ENCODE results near the gene USP22.

Gene USP22

GRCh38 chr17:21034340-21035235 is 8.2 kb downstream of the USP22 start:
- WGBS (ENCODE audit: insufficient coverage, insufficient read length), result no CpG with 5 or more reads among the region's 13 CpGs
- Histone ChIP-seq H3K36me3 (ENCODE audit: control insufficient read depth, insufficient read depth, low read length) (peaks cover 2% of the 10 kb centered on the region; the same call in 1 of the 2 replicates), H3K27me3 (ENCODE audit: control insufficient read depth, insufficient read depth, low read length) (no peaks in the 10 kb centered on the region), H3K27ac (ENCODE audit: low read length) (no peak overlapping the region), H3K4me1 (ENCODE audit: control insufficient read depth, insufficient read depth, low read length) (peaks cover 4% of the 10 kb centered on the region; the same call in 1 of the 2 replicates), H3K9me3 (ENCODE audit: control insufficient read depth, insufficient read depth, low read length) (no peaks in the 10 kb centered on the region), H3K4me3 (ENCODE audit: low read length) (no peak overlapping the region)
- DNase-seq (ENCODE audit: low read depth, low spot score), result no peak

- Histone ChIP-seq H3K4me3 (ENCODE audit: low read length) (no peak overlapping the region), H3K27ac (ENCODE audit: low read length) (no peak overlapping the region), H3K36me3 (ENCODE audit: control insufficient read depth, insufficient read depth, low read length) (peaks cover 4% of the 10 kb centered on the region; the same call in 1 of the 2 replicates), H3K4me1 (ENCODE audit: control insufficient read depth, insufficient read depth, low read length) (peaks cover 4% of the 10 kb centered on the region; the same call in 1 of the 2 replicates), H3K9me3 (ENCODE audit: control insufficient read depth, insufficient read depth, low read length) (no peaks in the 10 kb centered on the region), H3K27me3 (ENCODE audit: control insufficient read depth, insufficient read depth, low read length) (no peaks in the 10 kb centered on the region)
- no CpG with 5 or more reads among the region's 2 CpGs for WGBS (ENCODE audit: insufficient coverage, insufficient read length)
- DNase-seq (ENCODE audit: low read depth, low spot score), result no peak
Measured at GRCh38 chr17:21033350-21033749, 9.5 kb downstream of the USP22 start.

- Histone ChIP-seq H3K4me3 (ENCODE audit: low read length) (no peak overlapping the region), H3K36me3 (ENCODE audit: control insufficient read depth, insufficient read depth, low read length) (0 out of 2 replicates have a peak, but pooled peaks cover 7% of the 10 kb centered on the region), H3K4me1 (ENCODE audit: control insufficient read depth, insufficient read depth, low read length) (0 out of 2 replicates have a peak, but pooled peaks cover 1% of the 10 kb centered on the region), H3K27me3 (ENCODE audit: control insufficient read depth, insufficient read depth, low read length) (no peaks in the 10 kb centered on the region), H3K27ac (ENCODE audit: low read length) (no peak overlapping the region), H3K9me3 (ENCODE audit: control insufficient read depth, insufficient read depth, low read length) (no peaks in the 10 kb centered on the region)
- WGBS (ENCODE audit: insufficient coverage, insufficient read length), result no CpG with 5 or more reads among the region's 8 CpGs
- no peak for DNase-seq (ENCODE audit: low read depth, low spot score)
Measured at GRCh38 chr17:21031756-21032396, 10.9 kb downstream of the USP22 start.

- H3K9me3 ChIP-seq (ENCODE audit: control insufficient read depth, insufficient read depth, low read length), result no peaks in the 10 kb centered on the region
- H3K4me3 ChIP-seq (ENCODE audit: low read length), result no peak overlapping the region
- no peak for DNase-seq (ENCODE audit: low read depth, low spot score)
- WGBS (ENCODE audit: insufficient coverage, insufficient read length), result no CpG with 5 or more reads among the region's 7 CpGs
- no peaks in the 10 kb centered on the region for H3K27me3 ChIP-seq (ENCODE audit: control insufficient read depth, insufficient read depth, low read length)
- H3K36me3 ChIP-seq (ENCODE audit: control insufficient read depth, insufficient read depth, low read length), result peaks cover 12% of the 10 kb centered on the region; the same call in 1 of the 2 replicates
- H3K27ac ChIP-seq (ENCODE audit: low read length), result no peak overlapping the region
- H3K4me1 ChIP-seq (ENCODE audit: control insufficient read depth, insufficient read depth, low read length), result 0 out of 2 replicates have a peak, but pooled peaks cover 1% of the 10 kb centered on the region
Measured at GRCh38 chr17:21030375-21030774, 12.4 kb downstream of the USP22 start.

GRCh38 chr17:21029515-21029914 is 13.3 kb downstream of the USP22 start:
- no peak overlapping the region for H3K4me3 ChIP-seq (ENCODE audit: low read length)
- H3K36me3 ChIP-seq (ENCODE audit: control insufficient read depth, insufficient read depth, low read length), result peaks cover 14% of the 10 kb centered on the region
- DNase-seq (ENCODE audit: low read depth, low spot score), result no peak
- no peak overlapping the region for H3K27ac ChIP-seq (ENCODE audit: low read length)
- no peaks in the 10 kb centered on the region for H3K9me3 ChIP-seq (ENCODE audit: control insufficient read depth, insufficient read depth, low read length)
- 0 out of 2 replicates have a peak, but pooled peaks cover 1% of the 10 kb centered on the region for H3K4me1 ChIP-seq (ENCODE audit: control insufficient read depth, insufficient read depth, low read length)
- no CpG with 5 or more reads among the region's 2 CpGs for WGBS (ENCODE audit: insufficient coverage, insufficient read length)
- H3K27me3 ChIP-seq (ENCODE audit: control insufficient read depth, insufficient read depth, low read length), result no peaks in the 10 kb centered on the region

- H3K4me1 ChIP-seq (ENCODE audit: control insufficient read depth, insufficient read depth, low read length), result 0 out of 2 replicates have a peak, but pooled peaks cover 1% of the 10 kb centered on the region
- no CpG with 5 or more reads among the region's 7 CpGs for WGBS (ENCODE audit: insufficient coverage, insufficient read length)
- no peaks in the 10 kb centered on the region for H3K27me3 ChIP-seq (ENCODE audit: control insufficient read depth, insufficient read depth, low read length)
- no peak overlapping the region for H3K4me3 ChIP-seq (ENCODE audit: low read length)
- DNase-seq (ENCODE audit: low read depth, low spot score), result no peak
- no peaks in the 10 kb centered on the region for H3K9me3 ChIP-seq (ENCODE audit: control insufficient read depth, insufficient read depth, low read length)
- H3K27ac ChIP-seq (ENCODE audit: low read length), result no peak overlapping the region
- H3K36me3 ChIP-seq (ENCODE audit: control insufficient read depth, insufficient read depth, low read length), result peaks cover 17% of the 10 kb centered on the region
Measured at GRCh38 chr17:21029036-21029435, 13.8 kb downstream of the USP22 start.

GRCh38 chr17:21028192-21028591 is 14.6 kb downstream of the USP22 start:
- peaks cover 17% of the 10 kb centered on the region for H3K36me3 ChIP-seq (ENCODE audit: control insufficient read depth, insufficient read depth, low read length)
- no CpG with 5 or more reads among the region's 13 CpGs for WGBS (ENCODE audit: insufficient coverage, insufficient read length)

GRCh38 chr17:21027031-21027430 is 15.8 kb downstream of the USP22 start:
- Histone ChIP-seq H3K4me3 (ENCODE audit: low read length) (no peak overlapping the region), H3K27me3 (ENCODE audit: control insufficient read depth, insufficient read depth, low read length) (no peaks in the 10 kb centered on the region), H3K27ac (ENCODE audit: low read length) (no peak overlapping the region), H3K9me3 (ENCODE audit: control insufficient read depth, insufficient read depth, low read length) (no peaks in the 10 kb centered on the region), H3K4me1 (ENCODE audit: control insufficient read depth, insufficient read depth, low read length) (0 out of 2 replicates have a peak, but pooled peaks cover 1% of the 10 kb centered on the region), H3K36me3 (ENCODE audit: control insufficient read depth, insufficient read depth, low read length) (peaks cover 17% of the 10 kb centered on the region)
- no peak for DNase-seq (ENCODE audit: low read depth, low spot score)
- no CpG with 5 or more reads among the region's 14 CpGs for WGBS (ENCODE audit: insufficient coverage, insufficient read length)

More at GRCh38 chr17:21028192-21028591, 14.6 kb downstream of the USP22 start:
- no peaks in the 10 kb centered on the region for H3K9me3 ChIP-seq (ENCODE audit: control insufficient read depth, insufficient read depth, low read length)
- H3K4me1 ChIP-seq (ENCODE audit: control insufficient read depth, insufficient read depth, low read length), result 0 out of 2 replicates have a peak, but pooled peaks cover 1% of the 10 kb centered on the region
- no peak overlapping the region for H3K27ac ChIP-seq (ENCODE audit: low read length)
- H3K27me3 ChIP-seq (ENCODE audit: control insufficient read depth, insufficient read depth, low read length), result no peaks in the 10 kb centered on the region
- no peak for DNase-seq (ENCODE audit: low read depth, low spot score)
- no peak overlapping the region for H3K4me3 ChIP-seq (ENCODE audit: low read length)

GRCh38 chr17:21025451-21025850 is 17.4 kb downstream of the USP22 start:
- no peak for DNase-seq (ENCODE audit: low read depth, low spot score)
- H3K4me1 ChIP-seq (ENCODE audit: control insufficient read depth, insufficient read depth, low read length), result 0 out of 2 replicates have a peak, but pooled peaks cover 1% of the 10 kb centered on the region
- no peak overlapping the region for H3K4me3 ChIP-seq (ENCODE audit: low read length)
- H3K36me3 ChIP-seq (ENCODE audit: control insufficient read depth, insufficient read depth, low read length), result peaks cover 24% of the 10 kb centered on the region
- no peaks in the 10 kb centered on the region for H3K9me3 ChIP-seq (ENCODE audit: control insufficient read depth, insufficient read depth, low read length)
- no peak overlapping the region for H3K27ac ChIP-seq (ENCODE audit: low read length)
- no peaks in the 10 kb centered on the region for H3K27me3 ChIP-seq (ENCODE audit: control insufficient read depth, insufficient read depth, low read length)
- no CpG with 5 or more reads among the region's 5 CpGs for WGBS (ENCODE audit: insufficient coverage, insufficient read length)

- no peak for DNase-seq (ENCODE audit: low read depth, low spot score)
- no peak overlapping the region for H3K4me3 ChIP-seq (ENCODE audit: low read length)
- no peaks in the 10 kb centered on the region for H3K4me1 ChIP-seq (ENCODE audit: control insufficient read depth, insufficient read depth, low read length)
- H3K27ac ChIP-seq (ENCODE audit: low read length), result no peak overlapping the region
- no peaks in the 10 kb centered on the region for H3K9me3 ChIP-seq (ENCODE audit: control insufficient read depth, insufficient read depth, low read length)
- WGBS (ENCODE audit: insufficient coverage, insufficient read length), result no CpG with 5 or more reads among the region's 8 CpGs
- H3K27me3 ChIP-seq (ENCODE audit: control insufficient read depth, insufficient read depth, low read length), result no peaks in the 10 kb centered on the region
- H3K36me3 ChIP-seq (ENCODE audit: control insufficient read depth, insufficient read depth, low read length), result peaks cover 31% of the 10 kb centered on the region
Measured at GRCh38 chr17:21024024-21024423, 18.8 kb downstream of the USP22 start.

Data from iPS DF 6.9 (cell line).